ENCODE measurements around the gene SEMA5B. TPM values are rescaled to one million over a fixed set of nuclear protein-coding genes. Genes with fewer than 3 reads are reported as not detected.

Gene SEMA5B
- total RNA-seq, 1 experiment from 2014 or later = 9.4 TPM

DNA sequence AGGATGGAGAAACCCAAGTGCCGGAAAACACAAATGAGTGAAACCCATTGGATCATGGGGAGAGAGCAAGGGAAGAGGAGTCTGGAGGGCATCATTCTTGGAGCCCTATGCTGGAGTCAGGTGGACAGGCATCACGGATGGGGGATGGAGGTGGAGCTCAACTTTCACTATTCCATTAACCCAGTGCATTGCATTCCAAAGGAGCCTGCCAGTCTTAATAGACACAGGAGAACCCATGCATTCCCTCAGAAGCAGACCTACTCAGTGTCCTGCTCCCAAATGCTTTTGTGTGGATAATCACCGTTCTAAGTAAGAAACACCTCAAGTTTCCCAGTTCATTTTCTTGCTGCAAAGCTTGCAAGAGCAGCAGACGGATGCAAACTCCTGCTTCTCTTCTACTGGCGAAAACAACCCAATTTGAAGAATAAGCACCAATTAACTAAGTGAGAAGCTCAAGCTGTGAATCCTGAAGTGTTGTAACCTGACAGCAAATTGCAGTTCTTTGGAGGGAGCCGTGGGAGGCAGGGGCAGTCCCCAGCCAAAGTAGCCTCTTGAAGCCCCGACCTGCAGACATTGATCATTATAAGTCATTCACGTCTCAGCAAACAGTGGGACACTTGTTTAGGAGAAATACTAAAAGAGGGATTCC lies 25.3 kb downstream of the SEMA5B start:
- no peak overlapping the region for H3K27ac Mint-ChIP-seq

More for the DNA sequence above, 25.3 kb downstream of the SEMA5B start:
- Histone ChIP-seq H3K4me1 (ENCODE audit: insufficient read depth, low read length) (peaks cover 3% of the 10 kb centered on the region; the same call in 1 of the 2 replicates), H3K18ac (ENCODE audit: insufficient read length, low read depth, low read length) (no peak overlapping the region), H3K14ac (ENCODE audit: insufficient read depth, low read length) (no peak overlapping the region), H2BK5ac (ENCODE audit: insufficient read length, low read length) (no peak overlapping the region), H4K8ac (replicated peaks; ENCODE audit: insufficient read length, low read depth, low read length) (no peak overlapping the region), H3K27ac (ENCODE audit: insufficient read length, low read depth, low read length) (no peak overlapping the region), H3K56ac (ENCODE audit: insufficient read length, low read depth, low read length) (no peak overlapping the region), H3K27me3 (ENCODE audit: insufficient read depth, low read length) (no peaks in the 10 kb centered on the region), H3K79me1 (ENCODE audit: insufficient read depth, low read depth, low read length, poor library complexity, severe bottlenecking) (no peaks in the 10 kb centered on the region), H3K9me3 (ENCODE audit: control insufficient read depth, low read depth, low read length) (no peaks in the 10 kb centered on the region), H4K20me1 (ENCODE audit: control insufficient read depth, insufficient read depth, insufficient read length) (no peaks in the 10 kb centered on the region), H3K23me2 (ENCODE audit: insufficient read length, low read depth, low read length, poor library complexity, severe bottlenecking) (no peaks in the 10 kb centered on the region), H4K91ac (ENCODE audit: insufficient read length, low read depth, low read length) (no peak overlapping the region), H2BK12ac (ENCODE audit: insufficient read length, low read depth, low read length) (no peak overlapping the region), H3K79me2 (ENCODE audit: insufficient read depth, low read length) (no peaks in the 10 kb centered on the region), H3K4ac (ENCODE audit: low read depth, low read length) (no peak overlapping the region), H2BK15ac (ENCODE audit: low read depth, low read length) (no peak overlapping the region), H3K4me2 (ENCODE audit: insufficient read depth, insufficient read length, low read length) (no peak overlapping the region), H2AK5ac (ENCODE audit: insufficient read length, low read length) (no peak overlapping the region), H4K5ac (ENCODE audit: insufficient read length, low read depth, low read length) (no peak overlapping the region), H2BK120ac (ENCODE audit: low read depth, low read length, poor library complexity, severe bottlenecking) (no peak overlapping the region), H2AFZ (ENCODE audit: low read length) (no peak overlapping the region), H3K9ac (ENCODE audit: extremely low read depth, insufficient read length, low read length) (no peak overlapping the region), H3K23ac (ENCODE audit: insufficient read length, low read depth, low read length) (no peak overlapping the region), H3T11ph (ENCODE audit: low read length) (no peak overlapping the region), H2BK20ac (ENCODE audit: low read depth, low read length, poor library complexity, severe bottlenecking) (no peak overlapping the region)
- no peak for DNase-seq
- no peak overlapping the region for H3K4me3 Mint-ChIP-seq
- TF ChIP-seq, protein P1, sequence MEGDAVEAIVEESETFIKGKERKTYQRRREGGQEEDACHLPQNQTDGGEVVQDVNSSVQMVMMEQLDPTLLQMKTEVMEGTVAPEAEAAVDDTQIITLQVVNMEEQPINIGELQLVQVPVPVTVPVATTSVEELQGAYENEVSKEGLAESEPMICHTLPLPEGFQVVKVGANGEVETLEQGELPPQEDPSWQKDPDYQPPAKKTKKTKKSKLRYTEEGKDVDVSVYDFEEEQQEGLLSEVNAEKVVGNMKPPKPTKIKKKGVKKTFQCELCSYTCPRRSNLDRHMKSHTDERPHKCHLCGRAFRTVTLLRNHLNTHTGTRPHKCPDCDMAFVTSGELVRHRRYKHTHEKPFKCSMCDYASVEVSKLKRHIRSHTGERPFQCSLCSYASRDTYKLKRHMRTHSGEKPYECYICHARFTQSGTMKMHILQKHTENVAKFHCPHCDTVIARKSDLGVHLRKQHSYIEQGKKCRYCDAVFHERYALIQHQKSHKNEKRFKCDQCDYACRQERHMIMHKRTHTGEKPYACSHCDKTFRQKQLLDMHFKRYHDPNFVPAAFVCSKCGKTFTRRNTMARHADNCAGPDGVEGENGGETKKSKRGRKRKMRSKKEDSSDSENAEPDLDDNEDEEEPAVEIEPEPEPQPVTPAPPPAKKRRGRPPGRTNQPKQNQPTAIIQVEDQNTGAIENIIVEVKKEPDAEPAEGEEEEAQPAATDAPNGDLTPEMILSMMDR (conservative IDR thresholded peaks at IDR 0.05) = no peak
- WGBS (ENCODE audit: extremely low coverage, insufficient read length, low lambda C conversion rate) = no CpG with 5 or more reads among the region's 8 CpGs
- H3K9me3 Mint-ChIP-seq = no peaks in the 10 kb centered on the region
- H3K4me1 Mint-ChIP-seq = peaks cover 31 to 71% of the 10 kb centered on the region in 2 experiments
- H3K36me3 Mint-ChIP-seq (ENCODE audit: insufficient read depth in 1 of 3, low read depth in 3 of 3) = no peaks in the 10 kb centered on the region; a peak in 1 of 7 replicates
- H3K27me3 Mint-ChIP-seq (ENCODE audit: low read depth) = peaks cover 9% of the 10 kb centered on the region

Measured in H9 (cell line).